ENCODE measurements around the gene RCSD1. TPM values are rescaled to one million over a fixed set of nuclear protein-coding genes. Genes with fewer than 3 reads are reported as not detected.

RCSD1 gene
- total and polyA plus RNA-seq, 7 donors = 3.9 to 34.2 (median 13.7) TPM

- intact Hi-C loops (cut with DNase I) = no loop called here
- Histone ChIP-seq H3K4me1 (peaks cover 69% of the 10 kb centered on the region), H3K9me3 (no peaks in the 10 kb centered on the region), H3K36me3 (ENCODE audit: insufficient read depth in 1 of 2, low read depth in 1 of 2) (no peaks in the 10 kb centered on the region), H3K27me3 (ENCODE audit: insufficient read depth in 3 of 3, low read length in 2 of 3) (no peaks in the 10 kb centered on the region), H3K27ac (peak overlapping the region; percentile 78), H3K4me3 (no peak overlapping the region)
- TF ChIP-seq CTCF (IDR thresholded peaks at IDR 0.05) = no peak
- no peak for DNase-seq
- ATAC-seq = peak in 1 of 4 donors; percentile 27
- 75 to 82% (median 80%) methylated on average over 5 of the region's 5 CpGs for WGBS, 3 donors
These were observed 18.3 kb downstream of the RCSD1 start for GRCh38 chr1:167648252-167648849.

DNA sequence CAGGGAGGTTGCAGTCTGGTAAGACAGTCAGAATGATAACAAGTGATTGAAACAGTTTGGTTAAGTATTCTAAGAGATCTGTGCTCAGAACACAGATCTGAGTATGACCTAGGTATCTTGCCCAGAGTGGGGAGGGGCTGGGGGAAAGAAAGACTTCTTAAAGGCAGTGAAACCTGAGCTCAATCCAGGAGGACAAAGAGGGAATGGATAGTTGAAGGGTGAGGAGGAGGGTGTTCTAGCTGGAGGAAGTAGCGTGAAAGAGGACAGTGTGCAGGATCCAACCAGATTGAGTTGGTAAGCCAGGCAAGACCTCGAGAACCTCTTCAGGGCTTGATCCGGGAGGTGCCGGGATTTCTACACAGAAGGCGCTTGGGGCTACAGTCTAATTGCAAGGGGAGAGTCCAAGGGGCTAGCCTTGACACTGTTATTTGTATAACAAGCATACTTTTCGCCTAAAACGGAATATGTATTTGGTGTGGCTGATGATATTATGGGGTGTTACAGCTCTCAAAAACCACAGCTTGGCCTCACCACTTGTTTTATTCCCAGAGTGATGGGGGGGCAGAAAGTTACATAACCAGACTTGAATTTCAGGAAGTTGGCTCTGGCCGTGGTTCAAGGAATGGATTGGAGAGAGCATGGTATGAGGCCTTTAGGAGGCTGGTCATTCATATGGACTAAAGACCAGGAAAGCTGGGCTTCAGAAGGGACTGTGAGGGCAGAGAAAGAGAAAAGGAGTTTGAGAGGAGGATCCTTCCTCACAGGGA, 19.1 kb downstream of the RCSD1 start:
- H3K9me3 ChIP-seq = no peaks in the 10 kb centered on the region
- ATAC-seq (peak in 3 of 4 donors; percentile 8 to 21 (median 11)), DNase-seq (no peak)
- H3K27me3 ChIP-seq (ENCODE audit: insufficient read depth in 3 of 3, low read length in 2 of 3) = no peaks in the 10 kb centered on the region
- H3K27ac ChIP-seq = peak overlapping the region; percentile 78
- H3K36me3 ChIP-seq (ENCODE audit: insufficient read depth in 1 of 2, low read depth in 1 of 2) = no peaks in the 10 kb centered on the region
- WGBS, 3 donors = 49 to 61% (median 54%) methylated on average over 8 of the region's 8 CpGs
- no peak for TF ChIP-seq CTCF (IDR thresholded peaks at IDR 0.05)
- H3K4me3 ChIP-seq = no peak overlapping the region
- peaks cover 68% of the 10 kb centered on the region for H3K4me1 ChIP-seq
- intact Hi-C loops (cut with DNase I) = no loop called here

- peak; percentile 23 to 64 (median 54) for ATAC-seq
- Histone ChIP-seq H3K4me3 (no peak overlapping the region), H3K27me3 (ENCODE audit: insufficient read depth in 3 of 3, low read length in 2 of 3) (no peaks in the 10 kb centered on the region), H3K27ac (peak overlapping the region; percentile 78), H3K36me3 (ENCODE audit: insufficient read depth in 1 of 2, low read depth in 1 of 2) (no peaks in the 10 kb centered on the region), H3K4me1 (peaks cover 71% of the 10 kb centered on the region), H3K9me3 (no peaks in the 10 kb centered on the region)
- no peak for DNase-seq
- intact Hi-C loops (cut with DNase I) = loop anchor here in 1 of 2 donors (1.0 to 2.0 kb wide), 2 partner anchors 14 to 38 kb away; no protein-coding TSS in a partner anchor
- TF ChIP-seq CTCF (IDR thresholded peaks at IDR 0.05) = no peak
- WGBS, 3 donors = 34 to 41% (median 34%) methylated on average over 16 of the region's 16 CpGs
These were observed 20.5 kb downstream of the RCSD1 start for GRCh38 chr1:167650269-167651160.

DNA sequence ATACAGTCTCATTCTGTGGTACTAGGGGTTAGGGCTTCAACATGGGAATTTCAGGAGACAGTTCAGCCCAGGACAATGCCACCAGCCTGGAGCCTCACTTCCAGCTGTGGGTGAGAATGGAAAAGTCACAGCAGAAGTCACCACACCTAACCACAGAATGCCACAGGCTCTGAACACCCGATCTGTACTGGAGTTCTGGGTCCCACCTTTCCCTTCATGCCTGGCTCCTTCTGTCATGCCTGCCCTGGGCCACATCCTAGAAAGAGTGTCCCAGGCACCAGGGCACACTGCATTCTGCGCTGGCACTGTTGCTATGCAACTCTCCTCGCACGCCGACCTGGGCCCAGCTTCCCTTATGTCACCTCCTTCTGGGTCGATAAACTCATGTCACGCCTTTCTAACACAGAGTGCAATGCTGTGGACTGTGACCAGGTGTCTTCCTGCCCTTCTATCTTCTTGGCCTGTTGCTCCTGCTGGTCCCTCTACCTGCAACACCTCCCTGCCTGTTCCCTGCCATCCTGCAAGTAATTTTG, 21.2 kb downstream of the RCSD1 start:
- no peak for DNase-seq
- WGBS, 3 donors = 33 to 59% (median 42%) methylated on average over 7 of the region's 7 CpGs
- no peaks in the 10 kb centered on the region for H3K9me3 ChIP-seq
- H3K27ac ChIP-seq = peak overlapping the region; percentile 78
- intact Hi-C loops (cut with DNase I) = loop anchor here in 1 of 2 donors (2.0 kb wide), 1 partner anchor 14 kb away; no protein-coding TSS in a partner anchor
- no peak overlapping the region for H3K4me3 ChIP-seq
- no peak for TF ChIP-seq CTCF (IDR thresholded peaks at IDR 0.05)
- H3K36me3 ChIP-seq (ENCODE audit: insufficient read depth in 1 of 2, low read depth in 1 of 2) = no peaks in the 10 kb centered on the region
- H3K4me1 ChIP-seq = peaks cover 71% of the 10 kb centered on the region
- H3K27me3 ChIP-seq (ENCODE audit: insufficient read depth in 3 of 3, low read length in 2 of 3) = no peaks in the 10 kb centered on the region
- ATAC-seq = peak; percentile 13 to 49 (median 43)
